Endothelial cell of umbilical vein (primary cell): ENCODE measurements around the gene WDR49. TPM values are rescaled to one million over a fixed set of nuclear protein-coding genes. Genes with fewer than 3 reads are reported as not detected.

ENCODE experiments used
- BruUV-seq: library from RNA; stranded (reverse); fragments of 400-500 nt; replicated peaks from 2 replicates; lab custom pipeline; 2021; lab: Mats Ljungman, UMichigan
- CTCF ChIA-PET: fragments of 300-600, 350-600 bp; sonication (Branson Sonifier 250); formaldehyde crosslinking; loops from one replicate; lab custom pipeline; 2021; ENCODE audit warnings: antibody characterized with exemption, inconsistent platforms; lab: Charles Lee
- POLR2A ChIA-PET: fragments of 300-600, 350-600 bp; sonication (Branson Sonifier 250); formaldehyde crosslinking; loops from one replicate; lab custom pipeline; 2021; ENCODE audit warnings: antibody characterized with exemption, inconsistent platforms; lab: Charles Lee
- DNase-seq: peaks from one replicate; pipeline ENCODE4 v3.0.0-alpha.2; 2011; ENCODE audit warnings: low read depth, low spot score
- FAIRE-seq: peaks from 2 replicates; lab custom pipeline; 2011; peaks lifted over from hg19 to GRCh38; lab: Jason Lieb, UNC
- H2AFZ ChIP-seq: 2 replicates; pipeline ENCODE4 v1.6.0; 2012; ENCODE audit warnings: low read depth, low read length, control low read depth, inconsistent platforms
- H3K27ac ChIP-seq: 2 replicates; pipeline ENCODE4 v1.5.1; 2011; ENCODE audit warnings: low read depth, mild to moderate bottlenecking, control low read depth, low read length, moderate library complexity; ENCODE audit not compliant: insufficient read depth
- H3K27me3 ChIP-seq, 2 experiments: 2 replicates each; pipeline versions ENCODE4 v1.6.0 to v1.6.1; 2011; ENCODE audit warnings: low read length in 2 of 2, mixed read lengths in 1 of 2; ENCODE audit not compliant: control insufficient read depth in 2 of 2, insufficient read depth in 2 of 2
- H3K36me3 ChIP-seq, 2 experiments: 2 replicates in 1 of 2; 3 replicates in 1 of 2; pipeline ENCODE4 v1.5.1; 2011; ENCODE audit warnings: low read length in 2 of 2, mild to moderate bottlenecking in 1 of 2, moderate library complexity in 1 of 2; ENCODE audit not compliant: control insufficient read depth in 2 of 2, insufficient read depth in 2 of 2; ENCODE audit errors: extremely low read depth in 1 of 2
- H3K4me1 ChIP-seq: 3 replicates; pipeline ENCODE4 v1.5.1; 2011; ENCODE audit warnings: mild to moderate bottlenecking, low read length; ENCODE audit not compliant: control insufficient read depth, insufficient read depth; ENCODE audit errors: extremely low read depth
- H3K4me2 ChIP-seq: 2 replicates; pipeline ENCODE4 v1.6.1; 2011; ENCODE audit warnings: low read length, control low read depth, mixed read lengths; ENCODE audit not compliant: insufficient read depth
- H3K4me3 ChIP-seq, 3 experiments: fragments of 200-600 bp in 1 of 3; sonication (generic), shearing (Covaris generic) in 1 of 3; replicated peaks in 1 of 3; 2 replicates each; pipeline ENCODE4 v1.5.1; 2011 to 2016; ENCODE audit warnings: control low read depth in 3 of 3, low read length in 3 of 3, mild to moderate bottlenecking in 2 of 3, inconsistent platforms in 1 of 3, low read depth in 1 of 3, moderate library complexity in 1 of 3; ENCODE audit not compliant: insufficient read depth in 1 of 3
- H3K79me2 ChIP-seq: 2 replicates; pipeline ENCODE4 v1.6.0; 2012; ENCODE audit warnings: low read length, inconsistent platforms; ENCODE audit not compliant: control insufficient read depth, insufficient read depth
- H3K9ac ChIP-seq: replicated peaks from 2 replicates; pipeline ENCODE3; 2011; ENCODE audit warnings: low read length, control low read depth; ENCODE audit not compliant: insufficient read depth; ENCODE audit errors: extremely low read depth
- H3K9me1 ChIP-seq: replicated peaks from 3 replicates; pipeline ENCODE4 v1.6.0; 2011; ENCODE audit warnings: mild to moderate bottlenecking, low read length; ENCODE audit not compliant: control insufficient read depth, insufficient read depth; ENCODE audit errors: extremely low read depth
- H3K9me3 ChIP-seq: replicated peaks from 2 replicates; pipeline ENCODE4 v1.5.1; 2012; ENCODE audit warnings: low read length, inconsistent platforms; ENCODE audit not compliant: control insufficient read depth, insufficient read depth
- H4K20me1 ChIP-seq: replicated peaks from 2 replicates; pipeline ENCODE3; 2011; ENCODE audit warnings: mild to moderate bottlenecking, low read length; ENCODE audit not compliant: control insufficient read depth, insufficient read depth; ENCODE audit errors: extremely low read depth
- EZH2 ChIP-seq: IDR thresholded peaks from 2 replicates; pipeline ENCODE4 v1.6.1; 2012; ENCODE audit warnings: borderline replicate concordance, low read depth, mild to moderate bottlenecking, moderate library complexity, low read length, inconsistent platforms; ENCODE audit not compliant: severe bottlenecking
- FOS ChIP-seq: IDR thresholded peaks from 2 replicates; pipeline ENCODE4 v1.6.1; 2011; ENCODE audit warnings: mild to moderate bottlenecking, low read length, moderate library complexity, borderline replicate concordance; ENCODE audit not compliant: insufficient read depth
- GATA2 ChIP-seq: IDR thresholded peaks from 2 replicates; pipeline ENCODE4 v1.7.0; 2011; ENCODE audit warnings: low read depth, mild to moderate bottlenecking, moderate library complexity, mixed read lengths, low read length; ENCODE audit not compliant: insufficient read length, insufficient read depth
- JUN ChIP-seq: IDR thresholded peaks from 2 replicates; pipeline ENCODE4 v1.6.1; 2011; ENCODE audit warnings: borderline replicate concordance, low read depth; ENCODE audit not compliant: insufficient read length, insufficient read depth
- MYC ChIP-seq: IDR thresholded peaks from one replicate; pipeline ENCODE4 v1.6.1; 2011; ENCODE audit warnings: mild to moderate bottlenecking, low read depth, low read length
- POLR2A ChIP-seq: IDR thresholded peaks from 2 replicates; pipeline ENCODE4 v1.6.1; 2012; ENCODE audit warnings: low read depth, mild to moderate bottlenecking, control low read depth, low read length
- POLR2AphosphoS5 ChIP-seq: IDR thresholded peaks from 2 replicates; pipeline ENCODE4 v1.6.1; 2012; ENCODE audit warnings: low read depth, mild to moderate bottlenecking, control low read depth, low read length, moderate library complexity; ENCODE audit not compliant: insufficient read depth
- dilution Hi-C: fragments of 300-500 bp; cut with MboI; formaldehyde crosslinking; loops from one replicate; pipeline ENCODE4 v1.15.0; 2019; ENCODE audit warnings: low sequenced_read_pairs; ENCODE audit not compliant: extremely low pct_ligation_motif_present
- intact Hi-C: fragments of 100-400 bp; cut with micrococcal nuclease; formaldehyde crosslinking; loops from one replicate; pipeline ENCODE4 v1.10.0; 2022
- polyA plus RNA-seq, 4 experiments: library from polyadenylated mRNA; depleted of rRNA in 3 of 4; stranded (reverse) in 3 of 4; unstranded in 1 of 4; fragments of >200 nt; gene quantifications; 2 replicates each; pipeline versions ENCODE4 v1.2.1 to v1.2.3, GENCODE V29; 2011 to 2012; ENCODE audit warnings: missing spikeins in 1 of 4
- total RNA-seq: library from RNA; stranded (reverse); gene quantifications from 2 replicates; pipeline ENCODE4 v1.2.3, GENCODE V29; 2021
- TF ChIP-seq, protein P1 (sequence below): IDR thresholded peaks from 2 replicates; pipeline ENCODE4 v1.6.1; 2011; ENCODE audit not compliant: insufficient read depth, insufficient read length
- TF ChIP-seq, protein P2 (sequence below), 2 donors: IDR thresholded peaks; 1 replicate in 1 of 2; 2 replicates in 1 of 2; pipeline ENCODE4 v1.5.1; 2011; ENCODE audit warnings: low read length in 2 of 2, mild to moderate bottlenecking in 2 of 2, moderate library complexity in 2 of 2, control low read depth in 1 of 2, inconsistent platforms in 1 of 2, low read depth in 1 of 2; ENCODE audit not compliant: insufficient read depth in 1 of 2; ENCODE audit errors: extremely low read depth in 1 of 2

Gene WDR49
- total and polyA plus RNA-seq, 2 donors (not counting 3 experiments of a cell fraction or from before 2014, with no cell fraction given), result not detected

DNA sequence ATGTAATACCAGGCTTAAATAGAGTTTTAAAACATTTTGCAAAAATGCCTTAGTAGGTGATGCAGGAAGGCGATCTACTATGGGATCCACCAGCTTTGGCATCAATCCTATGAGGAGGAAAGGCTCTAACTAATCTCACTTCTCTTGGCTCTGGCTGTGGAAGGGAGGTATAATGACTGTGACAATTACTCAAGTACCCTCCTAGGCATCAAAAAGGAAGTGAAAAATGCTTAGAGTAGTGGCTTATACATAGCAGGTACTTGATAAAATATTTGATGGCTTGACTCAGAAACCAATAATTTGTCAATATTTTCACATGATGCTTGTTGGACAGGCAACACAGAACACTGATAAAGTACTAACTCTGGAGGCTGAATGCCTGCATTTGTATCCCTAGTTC lies 145.8 kb downstream of the WDR49 start:
- DNase-seq, result no peak
- H3K9me3 ChIP-seq, result no peaks in the 10 kb centered on the region
- H3K36me3 ChIP-seq, result no peaks in the 10 kb centered on the region
- H3K4me2 ChIP-seq, result no peak overlapping the region
- no peak for FAIRE-seq
- H3K79me2 ChIP-seq, result no peaks in the 10 kb centered on the region
- no peak overlapping the region for H3K4me3 ChIP-seq
- H4K20me1 ChIP-seq, result no peaks in the 10 kb centered on the region
- H3K4me1 ChIP-seq, result no peaks in the 10 kb centered on the region
- no peaks in the 10 kb centered on the region for H3K27me3 ChIP-seq
- ChIA-PET POLR2A (no interaction called here), CTCF (interaction anchor here (1.3 kb wide), 1 partner anchor 9 kb away, joined by 3 read pairs; no protein-coding TSS in a partner anchor)
- dilution Hi-C loops, result no loop called here
- no peak overlapping the region for H2AFZ ChIP-seq
- intact Hi-C loops, result no loop called here
- H3K9me1 ChIP-seq, result no peaks in the 10 kb centered on the region
- no TSS peak for BruUV-seq
- no peak overlapping the region for H3K9ac ChIP-seq
- H3K27ac ChIP-seq, result no peak overlapping the region
- TF ChIP-seq EZH2 (no peak), POLR2A (no peak), FOS (no peak), POLR2AphosphoS5 (no peak), GATA2 (no peak), JUN (no peak), MYC (no peak)
- TF ChIP-seq, protein P1, sequence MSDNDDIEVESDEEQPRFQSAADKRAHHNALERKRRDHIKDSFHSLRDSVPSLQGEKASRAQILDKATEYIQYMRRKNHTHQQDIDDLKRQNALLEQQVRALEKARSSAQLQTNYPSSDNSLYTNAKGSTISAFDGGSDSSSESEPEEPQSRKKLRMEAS, result no peak
- TF ChIP-seq, protein P2, sequence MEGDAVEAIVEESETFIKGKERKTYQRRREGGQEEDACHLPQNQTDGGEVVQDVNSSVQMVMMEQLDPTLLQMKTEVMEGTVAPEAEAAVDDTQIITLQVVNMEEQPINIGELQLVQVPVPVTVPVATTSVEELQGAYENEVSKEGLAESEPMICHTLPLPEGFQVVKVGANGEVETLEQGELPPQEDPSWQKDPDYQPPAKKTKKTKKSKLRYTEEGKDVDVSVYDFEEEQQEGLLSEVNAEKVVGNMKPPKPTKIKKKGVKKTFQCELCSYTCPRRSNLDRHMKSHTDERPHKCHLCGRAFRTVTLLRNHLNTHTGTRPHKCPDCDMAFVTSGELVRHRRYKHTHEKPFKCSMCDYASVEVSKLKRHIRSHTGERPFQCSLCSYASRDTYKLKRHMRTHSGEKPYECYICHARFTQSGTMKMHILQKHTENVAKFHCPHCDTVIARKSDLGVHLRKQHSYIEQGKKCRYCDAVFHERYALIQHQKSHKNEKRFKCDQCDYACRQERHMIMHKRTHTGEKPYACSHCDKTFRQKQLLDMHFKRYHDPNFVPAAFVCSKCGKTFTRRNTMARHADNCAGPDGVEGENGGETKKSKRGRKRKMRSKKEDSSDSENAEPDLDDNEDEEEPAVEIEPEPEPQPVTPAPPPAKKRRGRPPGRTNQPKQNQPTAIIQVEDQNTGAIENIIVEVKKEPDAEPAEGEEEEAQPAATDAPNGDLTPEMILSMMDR (IDR thresholded peaks at IDR 0.05; ENCODE audit: extremely low read depth in 1 of 2, insufficient read depth in 1 of 2, low read depth in 1 of 2, low read length in 2 of 2), result no peak
